ENCODE measurements around the gene UGT2B28.
"Not testable (repeated sequence)": the region's sequence is repeated elsewhere in the genome, so short reads cannot be mapped to it uniquely, and the experiment has no call there.

GRCh38 chr4:69343114-69343513 lies 62.8 kb downstream of the UGT2B28 start:
- TF ChIP-seq, protein P1, sequence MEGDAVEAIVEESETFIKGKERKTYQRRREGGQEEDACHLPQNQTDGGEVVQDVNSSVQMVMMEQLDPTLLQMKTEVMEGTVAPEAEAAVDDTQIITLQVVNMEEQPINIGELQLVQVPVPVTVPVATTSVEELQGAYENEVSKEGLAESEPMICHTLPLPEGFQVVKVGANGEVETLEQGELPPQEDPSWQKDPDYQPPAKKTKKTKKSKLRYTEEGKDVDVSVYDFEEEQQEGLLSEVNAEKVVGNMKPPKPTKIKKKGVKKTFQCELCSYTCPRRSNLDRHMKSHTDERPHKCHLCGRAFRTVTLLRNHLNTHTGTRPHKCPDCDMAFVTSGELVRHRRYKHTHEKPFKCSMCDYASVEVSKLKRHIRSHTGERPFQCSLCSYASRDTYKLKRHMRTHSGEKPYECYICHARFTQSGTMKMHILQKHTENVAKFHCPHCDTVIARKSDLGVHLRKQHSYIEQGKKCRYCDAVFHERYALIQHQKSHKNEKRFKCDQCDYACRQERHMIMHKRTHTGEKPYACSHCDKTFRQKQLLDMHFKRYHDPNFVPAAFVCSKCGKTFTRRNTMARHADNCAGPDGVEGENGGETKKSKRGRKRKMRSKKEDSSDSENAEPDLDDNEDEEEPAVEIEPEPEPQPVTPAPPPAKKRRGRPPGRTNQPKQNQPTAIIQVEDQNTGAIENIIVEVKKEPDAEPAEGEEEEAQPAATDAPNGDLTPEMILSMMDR (IDR thresholded peaks at IDR 0.05) = not testable (repeated sequence)
- not testable (repeated sequence) for TF ChIP-seq POLR2A (IDR thresholded peaks at IDR 0.05)

Data from thyroid gland (tissue), 4 donors.